Measurements from ENCODE around the gene ERCC6L2.

ERCC6L2 gene

DNA sequence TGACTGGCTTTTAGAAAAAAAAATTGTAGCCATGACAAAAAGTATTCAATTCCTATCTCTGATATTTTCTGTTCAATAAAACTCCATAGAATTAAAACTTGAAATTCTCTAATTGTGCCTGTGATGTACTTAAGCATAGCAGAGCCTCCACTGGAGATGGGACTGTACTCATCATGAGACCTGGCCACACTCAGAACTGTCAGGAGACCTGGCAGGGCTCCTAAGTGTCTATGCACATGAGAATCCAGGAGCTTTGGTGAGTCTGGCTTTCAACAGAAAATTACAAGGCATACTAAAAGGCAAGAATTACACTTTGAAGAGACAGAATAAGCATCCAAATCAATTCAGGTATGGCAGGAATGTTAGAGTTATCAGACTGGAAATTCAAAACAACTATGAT lies 26.7 kb upstream of the ERCC6L2 start:
- no peak overlapping the region for H3K4me3 ChIP-seq (ENCODE audit: low read length)
- no peak for DNase-seq (ENCODE audit: low read depth)

DNA sequence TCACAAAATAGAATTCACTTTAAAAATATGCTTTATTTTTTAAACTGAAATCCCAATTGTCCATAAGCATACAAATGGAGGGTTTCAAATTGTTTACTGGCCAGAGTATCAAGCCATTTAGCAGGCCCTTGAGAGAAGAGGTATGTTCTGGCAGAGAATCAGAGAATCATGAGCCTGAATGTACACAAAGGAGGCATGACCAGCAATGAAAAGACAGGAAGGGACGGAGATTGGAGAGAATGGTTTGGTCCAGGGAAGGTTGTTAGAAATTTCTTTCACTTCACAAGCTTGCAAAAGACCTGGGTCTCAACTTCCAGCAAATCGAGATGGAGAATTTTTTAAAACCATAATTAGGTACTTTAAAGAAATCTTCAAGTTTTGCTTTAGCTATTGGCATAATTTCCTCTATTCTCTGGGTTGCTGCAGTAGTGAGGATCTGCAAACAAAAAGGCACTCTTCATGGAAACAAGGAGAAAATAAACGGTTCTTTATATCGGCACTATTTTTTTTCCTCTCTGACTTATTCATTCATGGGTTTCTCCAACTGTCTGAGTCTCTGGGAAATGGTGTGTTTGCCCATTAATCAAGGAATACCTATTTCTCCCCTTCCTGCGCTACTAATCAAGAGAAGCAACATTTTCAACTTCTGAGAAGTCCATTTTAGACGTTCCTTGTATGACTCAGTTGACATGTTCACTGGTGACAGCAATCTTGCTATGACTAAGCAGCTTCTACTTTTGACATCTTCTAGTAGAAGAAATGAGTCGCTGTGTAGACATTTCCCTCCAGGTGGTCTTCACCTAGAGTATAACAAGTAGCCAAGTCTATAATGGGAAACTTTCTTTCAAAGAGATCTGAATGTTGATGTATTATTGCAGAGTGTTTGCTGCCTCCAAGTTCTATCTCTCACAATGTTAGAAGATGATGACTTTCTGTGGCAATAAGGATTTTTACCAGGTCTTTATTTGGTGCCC lies 23.1 kb upstream of the ERCC6L2 start:
- TF ChIP-seq, protein P1, sequence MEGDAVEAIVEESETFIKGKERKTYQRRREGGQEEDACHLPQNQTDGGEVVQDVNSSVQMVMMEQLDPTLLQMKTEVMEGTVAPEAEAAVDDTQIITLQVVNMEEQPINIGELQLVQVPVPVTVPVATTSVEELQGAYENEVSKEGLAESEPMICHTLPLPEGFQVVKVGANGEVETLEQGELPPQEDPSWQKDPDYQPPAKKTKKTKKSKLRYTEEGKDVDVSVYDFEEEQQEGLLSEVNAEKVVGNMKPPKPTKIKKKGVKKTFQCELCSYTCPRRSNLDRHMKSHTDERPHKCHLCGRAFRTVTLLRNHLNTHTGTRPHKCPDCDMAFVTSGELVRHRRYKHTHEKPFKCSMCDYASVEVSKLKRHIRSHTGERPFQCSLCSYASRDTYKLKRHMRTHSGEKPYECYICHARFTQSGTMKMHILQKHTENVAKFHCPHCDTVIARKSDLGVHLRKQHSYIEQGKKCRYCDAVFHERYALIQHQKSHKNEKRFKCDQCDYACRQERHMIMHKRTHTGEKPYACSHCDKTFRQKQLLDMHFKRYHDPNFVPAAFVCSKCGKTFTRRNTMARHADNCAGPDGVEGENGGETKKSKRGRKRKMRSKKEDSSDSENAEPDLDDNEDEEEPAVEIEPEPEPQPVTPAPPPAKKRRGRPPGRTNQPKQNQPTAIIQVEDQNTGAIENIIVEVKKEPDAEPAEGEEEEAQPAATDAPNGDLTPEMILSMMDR (conservative IDR thresholded peaks at IDR 0.05; ENCODE audit: low read length): no peak
- peak; percentile 51 for DNase-seq (ENCODE audit: low read depth)
- no peak overlapping the region for H3K4me3 ChIP-seq (ENCODE audit: low read length)

More for the DNA sequence above, 26.7 kb upstream of the ERCC6L2 start:
- TF ChIP-seq, protein P1 (conservative IDR thresholded peaks at IDR 0.05; ENCODE audit: low read length): no peak

DNA sequence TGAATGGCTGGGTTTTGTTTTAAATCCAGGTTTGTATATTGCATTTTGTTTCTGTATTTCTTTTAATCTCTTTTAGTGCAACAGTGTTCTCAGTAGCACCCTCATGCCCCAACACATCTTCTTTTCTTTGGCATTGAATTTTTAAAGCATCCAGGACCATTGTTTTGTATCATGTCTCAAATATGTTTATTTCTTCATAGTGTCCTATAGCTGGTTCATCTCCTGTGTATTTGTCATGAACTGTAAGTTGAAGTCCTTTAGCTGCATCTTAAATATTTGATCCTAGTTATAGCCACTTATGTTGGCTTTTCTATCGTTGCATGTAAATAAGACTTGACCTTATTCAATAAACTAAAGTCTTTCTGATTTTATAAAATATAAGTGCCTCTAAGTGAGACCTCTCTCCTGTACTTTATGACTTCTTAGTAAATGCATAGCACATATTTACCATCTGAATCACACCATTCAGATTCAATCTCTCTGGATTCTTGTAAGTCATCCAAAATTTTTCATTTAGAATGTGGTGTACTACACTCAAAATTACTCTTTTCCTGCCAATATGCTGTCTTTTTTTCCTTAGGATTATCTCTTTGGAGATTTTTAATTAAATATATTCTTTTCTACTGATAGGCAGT lies 21.0 kb upstream of the ERCC6L2 start:
- DNase-seq (ENCODE audit: low read depth): peak; percentile 76
- H3K4me3 ChIP-seq (ENCODE audit: low read length): no peak overlapping the region
- TF ChIP-seq, protein P1 (conservative IDR thresholded peaks at IDR 0.05; ENCODE audit: low read length): no peak

DNA sequence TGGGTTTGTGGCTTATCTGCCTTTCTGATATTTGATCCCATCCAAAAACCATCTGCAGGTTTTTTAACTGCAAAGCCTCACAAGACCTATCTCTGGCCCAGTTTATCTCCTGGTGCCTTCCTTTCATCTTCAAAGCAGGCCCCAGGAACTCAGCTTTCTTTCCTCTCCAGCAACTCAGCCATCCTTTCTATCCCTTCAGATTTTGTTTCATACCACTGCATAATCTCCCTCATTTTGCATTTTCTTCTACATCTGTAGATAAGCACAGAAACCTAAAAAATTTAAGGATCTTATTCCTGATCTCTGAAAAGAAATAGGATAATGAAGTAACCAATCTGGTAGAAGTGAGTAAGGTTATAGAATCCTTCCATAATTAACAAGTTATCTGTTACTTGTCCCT lies 19.5 kb upstream of the ERCC6L2 start:
- H3K4me3 ChIP-seq (ENCODE audit: low read length): no peak overlapping the region
- no peak for DNase-seq (ENCODE audit: low read depth)
- TF ChIP-seq, protein P1 (conservative IDR thresholded peaks at IDR 0.05; ENCODE audit: low read length): no peak

DNA sequence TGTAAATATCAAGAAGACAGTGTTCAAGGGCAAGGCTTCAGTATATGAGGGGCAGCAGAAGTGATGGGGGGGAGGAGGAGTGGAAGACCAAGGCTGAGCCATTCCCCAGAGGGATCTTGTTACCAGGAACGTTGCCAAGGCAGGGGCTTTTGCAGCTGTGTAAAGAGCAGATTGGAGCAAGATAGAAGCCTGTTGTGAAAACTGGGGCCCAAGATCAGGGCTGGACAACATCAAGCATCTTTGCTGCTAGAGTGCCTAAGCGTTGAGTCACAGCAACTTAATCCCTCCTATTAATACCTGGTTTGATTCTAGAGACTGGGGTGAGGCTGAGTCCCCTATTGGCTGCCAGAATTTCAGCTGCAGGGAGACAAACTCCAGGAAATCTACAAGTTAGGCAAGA lies 18.4 kb upstream of the ERCC6L2 start:
- H3K4me3 ChIP-seq (ENCODE audit: low read length): no peak overlapping the region
- DNase-seq (ENCODE audit: low read depth): peak; percentile 44
- TF ChIP-seq, protein P1 (conservative IDR thresholded peaks at IDR 0.05; ENCODE audit: low read length): no peak

DNA sequence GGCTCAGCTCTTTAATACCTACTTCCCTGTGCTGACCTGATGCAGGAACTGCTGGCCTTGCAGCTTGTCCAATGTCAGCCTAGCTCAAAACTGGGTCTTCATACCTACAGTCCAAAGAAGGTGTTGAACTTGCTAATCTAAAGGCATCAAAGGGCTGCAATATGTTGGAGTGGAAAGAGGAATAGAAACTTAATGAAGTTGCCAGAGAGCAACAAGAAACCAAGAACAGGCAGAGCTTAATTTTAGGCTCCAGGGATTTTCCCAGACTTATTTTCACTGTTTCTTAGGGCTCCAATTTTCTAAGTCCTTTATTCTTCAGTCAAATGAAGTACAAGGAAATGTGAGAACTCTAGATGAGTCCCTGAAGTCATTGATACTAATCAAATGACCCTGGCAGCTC lies 17.6 kb upstream of the ERCC6L2 start:
- TF ChIP-seq, protein P1 (conservative IDR thresholded peaks at IDR 0.05; ENCODE audit: low read length): no peak
- no peak overlapping the region for H3K4me3 ChIP-seq (ENCODE audit: low read length)
- DNase-seq (ENCODE audit: low read depth): no peak

All from AG10803 (cell line).